HG02938 (cell line): Measurements from ENCODE around the gene SYF2.
"Not testable (repeated sequence)": the region's sequence is repeated elsewhere in the genome, so short reads cannot be mapped to it uniquely, and the experiment has no call there.

Experiments
- ATAC-seq: cut with Tn5 transposase; IDR thresholded peaks from one replicate; pipeline ENCODE4 v1.9.1; 2021; ENCODE audit warnings: mild to moderate bottlenecking, moderate library complexity; ENCODE audit not compliant: unreplicated experiment

Gene SYF2

GRCh38 chr1:25232027-25232865 is at the start of gene SYF2:
Gene SYF2, minus strand, starts transcription at chr1:25232502. Its CDS starts 35 bp downstream, at chr1:25232467.
- ATAC-seq, result peak; percentile 80

DNA sequence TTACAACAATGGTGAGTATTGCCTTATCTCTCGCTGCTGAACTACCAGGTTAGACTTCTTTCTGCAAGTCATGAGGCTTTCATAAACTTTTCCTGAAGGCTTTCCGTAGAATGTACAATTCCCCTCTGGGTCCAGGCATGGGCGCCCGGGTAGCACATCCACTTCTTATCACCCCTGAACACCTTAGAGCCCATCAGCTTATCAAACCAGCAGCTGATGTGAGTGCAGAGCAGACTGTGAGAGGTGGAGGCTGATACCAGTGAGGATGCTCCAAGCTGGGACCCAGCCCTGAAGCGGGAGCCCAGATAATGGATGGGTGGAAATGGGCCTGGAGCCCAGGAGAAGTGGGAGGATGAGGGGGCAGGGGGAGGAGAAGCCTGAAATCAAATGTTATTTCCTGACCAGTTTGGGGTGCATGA is 47.4 kb upstream of the SYF2 start:
- not testable (repeated sequence) for ATAC-seq

DNA sequence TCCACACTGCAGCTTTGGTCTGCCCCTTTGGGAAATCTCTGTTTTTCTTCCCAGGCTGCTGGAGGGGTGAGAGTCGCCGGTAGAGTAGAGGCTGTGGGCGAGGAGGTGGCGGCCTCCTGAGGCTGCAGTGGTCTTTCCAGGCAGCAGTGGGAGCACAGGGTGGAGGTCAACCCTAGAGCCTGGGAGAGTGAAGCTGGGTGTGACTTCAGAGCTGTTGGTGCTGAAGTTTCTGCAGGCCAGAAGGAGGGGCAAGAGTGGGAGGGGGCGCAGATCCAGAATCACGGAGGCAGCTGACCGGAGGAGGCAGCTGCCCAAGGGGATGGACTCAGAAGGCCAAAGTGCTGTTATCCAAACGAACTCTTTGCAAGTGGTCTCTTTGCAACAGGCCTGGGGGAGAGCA is 46.5 kb upstream of the SYF2 start:
- ATAC-seq, result not testable (repeated sequence)

DNA sequence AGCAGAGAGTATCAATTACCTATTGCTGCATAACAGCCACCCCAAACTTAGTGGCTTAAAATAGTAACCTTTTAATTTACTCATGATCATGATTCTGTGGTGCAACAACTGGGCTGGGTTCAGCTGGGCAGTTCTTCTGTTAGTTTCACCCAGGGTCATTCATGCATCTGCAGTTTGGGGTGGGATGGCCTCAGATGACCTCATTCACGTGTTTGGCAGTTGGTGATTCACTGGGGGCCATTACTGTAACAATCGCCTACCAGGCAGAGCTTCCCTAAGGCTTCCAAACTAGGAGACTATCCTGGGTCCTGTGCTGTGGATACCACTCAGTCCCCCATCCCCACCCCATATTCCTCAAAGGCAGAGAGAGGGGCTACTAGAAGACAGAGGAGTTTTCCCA is 46.1 kb upstream of the SYF2 start:
- not testable (repeated sequence) for ATAC-seq

- not testable (repeated sequence) for ATAC-seq
Observed at GRCh38 chr1:25277295-25277694, 45.0 kb upstream of the SYF2 start.

- ATAC-seq, result not testable (repeated sequence)
Observed at GRCh38 chr1:25275648-25276047, 43.3 kb upstream of the SYF2 start.

DNA sequence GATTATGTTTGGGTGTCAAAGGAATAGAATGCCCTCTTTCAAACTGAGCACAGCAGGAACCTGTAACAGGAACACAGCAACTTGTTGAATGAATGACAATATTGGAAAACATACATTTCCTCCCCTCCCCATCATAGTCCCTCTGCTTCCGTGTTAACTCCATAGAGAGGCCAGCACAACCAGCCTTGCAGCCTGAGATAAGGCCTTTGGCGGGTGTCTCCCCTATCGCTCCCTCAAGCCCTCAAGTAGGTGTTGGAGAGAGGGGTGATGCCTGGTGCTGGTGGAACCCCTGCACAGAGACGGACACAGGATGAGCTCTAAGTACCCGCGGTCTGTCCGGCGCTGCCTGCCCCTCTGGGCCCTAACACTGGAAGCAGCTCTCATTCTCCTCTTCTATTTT is 39.9 kb upstream of the SYF2 start, which contains the start of gene RHD:
RHD (plus strand) TSS at position 272 of the 400 bp plus-strand sequence; CDS start at position 311, 39 bp downstream.
- ATAC-seq, result not testable (repeated sequence)

GRCh38 chr1:25268143-25268760 is 36.0 kb upstream of the SYF2 start:
- not testable (repeated sequence) for ATAC-seq

GRCh38 chr1:25267288-25268142 is 35.2 kb upstream of the SYF2 start:
- ATAC-seq, result peak; percentile 60

- peak; percentile 18 for ATAC-seq
Observed at GRCh38 chr1:25266554-25267287, 34.4 kb upstream of the SYF2 start.

DNA sequence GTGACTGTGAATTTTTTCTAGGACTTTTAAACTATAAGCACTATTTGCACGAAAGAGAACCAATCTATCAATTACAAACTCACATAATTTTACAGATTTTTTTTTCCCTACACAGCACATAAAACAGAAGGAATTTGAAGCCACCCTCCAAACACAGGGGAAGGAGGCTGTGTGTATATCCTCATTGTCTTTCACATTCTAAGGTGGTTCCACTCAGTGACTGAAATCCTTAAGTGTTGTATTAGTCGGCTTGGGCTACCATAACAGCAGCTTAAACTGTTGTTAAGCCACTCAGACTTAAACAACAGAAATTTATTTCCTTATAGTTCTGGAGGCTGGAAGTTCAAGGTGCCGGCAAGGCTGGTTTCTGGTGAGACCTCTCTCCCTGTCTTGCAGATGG is 28.0 kb upstream of the SYF2 start:
- not testable (repeated sequence) for ATAC-seq

DNA sequence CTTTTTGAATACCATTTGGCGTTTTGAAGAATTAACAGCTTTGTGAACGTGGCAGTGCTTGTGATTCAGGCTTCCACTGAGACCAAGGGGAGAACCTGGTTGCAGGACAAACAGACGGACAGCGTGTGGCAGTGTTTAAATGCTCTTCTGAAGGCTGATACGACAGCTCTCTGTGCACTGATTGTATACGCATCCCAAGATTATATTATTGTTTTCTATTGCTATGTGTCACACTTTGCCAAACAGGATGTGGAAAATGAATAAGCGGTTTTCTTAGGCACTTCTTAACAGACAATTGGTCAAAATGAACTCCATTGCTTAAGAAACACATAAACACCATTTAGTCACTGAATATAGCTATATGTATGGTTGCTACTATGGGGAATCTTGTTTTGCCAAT is 27.5 kb upstream of the SYF2 start:
- not testable (repeated sequence) for ATAC-seq

GRCh38 chr1:25257196-25257595 is 24.9 kb upstream of the SYF2 start:
- no peak for ATAC-seq

GRCh38 chr1:25256578-25256965 is 24.3 kb upstream of the SYF2 start:
- ATAC-seq, result no peak

- ATAC-seq, result no peak
Observed at GRCh38 chr1:25255706-25256577, 23.6 kb upstream of the SYF2 start.

DNA sequence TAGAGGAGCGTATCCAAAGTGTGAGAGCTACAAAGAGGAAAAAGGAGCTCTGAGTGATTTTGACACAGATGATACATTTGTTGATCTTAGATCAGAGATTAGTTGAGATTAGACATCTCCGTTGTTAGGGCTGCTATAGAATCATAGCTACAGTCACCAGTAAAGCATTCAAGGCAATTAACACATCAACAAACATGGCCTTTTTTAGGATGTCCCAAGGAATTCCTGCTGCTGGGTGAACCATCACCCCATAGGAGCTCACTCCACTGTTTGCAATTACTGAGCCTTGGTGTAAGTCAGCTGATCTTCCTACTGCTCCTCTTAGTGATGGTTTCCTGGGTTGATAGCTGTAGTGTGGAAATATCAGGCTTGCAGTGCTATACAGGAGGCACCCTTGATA is 21.6 kb upstream of the SYF2 start:
- no peak for ATAC-seq

GRCh38 chr1:25247829-25248754 is 15.8 kb upstream of the SYF2 start:
- no peak for ATAC-seq

DNA sequence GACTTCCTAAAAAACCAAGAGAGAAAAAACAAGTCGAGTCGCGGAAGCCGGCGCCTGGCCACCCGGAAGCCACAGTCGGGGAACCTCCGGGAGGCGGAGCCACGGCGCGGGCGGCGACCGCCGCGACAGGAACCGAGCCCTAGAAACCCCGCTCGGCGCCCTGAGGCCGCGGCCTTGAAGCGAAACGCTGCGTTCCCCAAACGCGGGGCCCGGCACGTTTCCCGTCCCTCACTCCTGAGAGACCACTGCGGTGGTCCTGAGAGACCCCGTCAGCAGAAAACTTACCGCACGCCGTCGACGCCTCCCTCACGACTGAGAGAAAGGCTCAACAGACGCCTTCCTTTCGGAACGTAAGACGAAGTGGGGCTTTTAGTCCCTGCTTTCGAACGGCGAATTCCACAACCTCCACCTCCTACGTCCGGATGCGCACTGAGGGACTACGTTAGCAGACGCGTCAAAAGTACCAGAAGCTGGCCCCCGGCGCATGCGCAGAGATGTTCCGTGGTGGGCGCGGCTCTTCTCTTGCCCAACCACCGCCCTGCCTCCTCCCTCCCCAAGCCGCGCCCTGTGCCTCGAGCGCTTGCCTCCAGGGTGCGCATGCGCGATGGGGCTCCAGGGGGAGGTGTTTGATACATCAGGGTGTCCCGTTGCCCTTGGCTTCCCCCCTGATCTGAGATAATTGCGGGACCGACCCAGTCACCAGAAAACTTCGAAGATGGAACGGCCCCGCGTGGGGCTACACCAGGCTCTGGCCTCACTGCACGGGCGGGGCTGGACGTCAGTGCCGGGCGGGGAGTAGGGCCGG is 14.9 kb upstream of the SYF2 start, which contains the start of gene RSRP1:
RSRP1 (minus strand) TSS at position 431 of the 805 bp plus-strand sequence. CDS start 491 bp downstream, outside the sequence.
- peak; percentile 81 for ATAC-seq
